Left ventricle myocardium inferior (tissue), 1 donor: ENCODE results near the gene SLC37A1. TPM values are rescaled to one million over a fixed set of nuclear protein-coding genes. Genes with fewer than 3 reads are reported as not detected.

Source experiments
- DNase-seq: peaks from one replicate; pipeline ENCODE4 v3.0.0-alpha.2; 2020
- H3K27ac ChIP-seq: fragments of 200-600 bp; replicated peaks from 2 replicates; pipeline ENCODE4 v1.8.0; 2021
- H3K27me3 ChIP-seq: fragments of 200-600 bp; 2 replicates; pipeline ENCODE4 v1.8.0; 2021; ENCODE audit warnings: low read depth
- H3K36me3 ChIP-seq: fragments of 200-600 bp; 2 replicates; pipeline ENCODE4 v1.8.0; 2021
- H3K4me1 ChIP-seq: fragments of 200-600 bp; 2 replicates; pipeline ENCODE4 v1.8.0; 2021
- H3K4me3 ChIP-seq: fragments of 200-600 bp; 2 replicates; pipeline ENCODE4 v1.8.0; 2021; ENCODE audit warnings: mild to moderate bottlenecking, moderate library complexity
- H3K9me3 ChIP-seq: fragments of 200-600 bp; replicated peaks from 2 replicates; pipeline ENCODE4 v1.8.0; 2021
- intact Hi-C: fragments of 100-400 bp; cut with micrococcal nuclease; formaldehyde crosslinking; loops from one replicate; pipeline ENCODE4 v1.11.0; 2022
- total RNA-seq: library from RNA; stranded (reverse); fragmentation: NEBNext Ultra II Directional; extraction: Animal tissue kit (Norgen Biotek cat#: 25700); gene quantifications from one replicate; pipeline ENCODE4 v1.2.1, GENCODE V29; 2021
- TF ChIP-seq, protein P1 (sequence below): fragments of 200-600 bp; IDR thresholded peaks from 2 replicates; pipeline ENCODE4 v1.8.0; 2021; ENCODE audit warnings: antibody characterized with exemption, mild to moderate bottlenecking, borderline replicate concordance
- donor health status: DM: no; HTN: yes; CAD: no; lungs with severe emphysema.

The SLC37A1 gene
- total RNA-seq, 1 donor from 2014 or later: 3.8 TPM

DNA sequence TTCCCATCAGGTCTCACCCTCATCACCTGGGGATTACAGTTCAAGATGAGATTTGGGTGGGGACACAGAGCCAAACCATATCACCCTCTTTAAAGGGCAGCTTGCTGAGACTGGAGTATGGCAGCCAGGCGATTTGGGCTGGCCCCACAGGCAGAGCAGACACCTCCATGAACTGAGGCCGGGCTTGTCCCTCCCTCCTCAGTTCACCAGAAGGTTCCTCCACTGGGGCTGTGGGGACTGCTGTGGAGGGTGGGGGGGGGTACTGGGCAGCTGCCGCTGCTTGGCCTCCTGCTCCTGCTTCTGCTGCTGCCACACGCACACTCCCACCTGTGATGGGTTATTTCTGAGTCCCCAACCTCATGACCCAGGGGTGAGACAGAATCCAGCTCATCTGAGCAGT is 85.8 kb downstream of the SLC37A1 start:
- intact Hi-C loops: loop anchor here (10.0 kb wide), 1 partner anchor 215 kb away; no protein-coding TSS in a partner anchor
- TF ChIP-seq, protein P1, sequence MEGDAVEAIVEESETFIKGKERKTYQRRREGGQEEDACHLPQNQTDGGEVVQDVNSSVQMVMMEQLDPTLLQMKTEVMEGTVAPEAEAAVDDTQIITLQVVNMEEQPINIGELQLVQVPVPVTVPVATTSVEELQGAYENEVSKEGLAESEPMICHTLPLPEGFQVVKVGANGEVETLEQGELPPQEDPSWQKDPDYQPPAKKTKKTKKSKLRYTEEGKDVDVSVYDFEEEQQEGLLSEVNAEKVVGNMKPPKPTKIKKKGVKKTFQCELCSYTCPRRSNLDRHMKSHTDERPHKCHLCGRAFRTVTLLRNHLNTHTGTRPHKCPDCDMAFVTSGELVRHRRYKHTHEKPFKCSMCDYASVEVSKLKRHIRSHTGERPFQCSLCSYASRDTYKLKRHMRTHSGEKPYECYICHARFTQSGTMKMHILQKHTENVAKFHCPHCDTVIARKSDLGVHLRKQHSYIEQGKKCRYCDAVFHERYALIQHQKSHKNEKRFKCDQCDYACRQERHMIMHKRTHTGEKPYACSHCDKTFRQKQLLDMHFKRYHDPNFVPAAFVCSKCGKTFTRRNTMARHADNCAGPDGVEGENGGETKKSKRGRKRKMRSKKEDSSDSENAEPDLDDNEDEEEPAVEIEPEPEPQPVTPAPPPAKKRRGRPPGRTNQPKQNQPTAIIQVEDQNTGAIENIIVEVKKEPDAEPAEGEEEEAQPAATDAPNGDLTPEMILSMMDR: no peak

DNA sequence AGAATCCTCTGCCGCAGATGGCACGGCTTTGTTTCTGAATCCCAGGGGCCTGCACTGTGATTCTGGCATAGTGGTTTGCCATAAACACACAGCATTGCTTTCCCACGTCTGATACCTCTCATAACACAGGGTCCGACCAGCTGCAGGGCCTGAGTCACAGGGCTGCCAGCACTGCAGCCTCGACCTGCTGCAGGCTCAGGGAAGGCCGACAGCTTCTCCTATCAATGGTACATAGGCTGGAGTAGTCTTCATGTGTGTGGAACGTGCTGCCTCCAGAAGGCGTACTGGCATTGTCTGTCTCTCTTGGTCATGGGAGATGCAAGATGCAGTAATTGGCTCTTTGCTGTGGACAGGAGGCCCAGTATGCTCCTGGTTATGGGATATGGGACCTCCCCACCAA is 86.3 kb downstream of the SLC37A1 start:
- H3K27me3 ChIP-seq: peaks cover 63% of the 10 kb centered on the region
- H3K9me3 ChIP-seq: peaks cover 27% of the 10 kb centered on the region
- intact Hi-C loops: loop anchor here (10.0 kb wide), 1 partner anchor 215 kb away; no protein-coding TSS in a partner anchor
- DNase-seq: no peak
- H3K36me3 ChIP-seq: no peaks in the 10 kb centered on the region
- H3K4me1 ChIP-seq: no peaks in the 10 kb centered on the region
- TF ChIP-seq, protein P1: no peak
- no peak overlapping the region for H3K27ac ChIP-seq
- no peak overlapping the region for H3K4me3 ChIP-seq

More for the DNA sequence above, 85.8 kb downstream of the SLC37A1 start:
- H3K9me3 ChIP-seq: peaks cover 22% of the 10 kb centered on the region
- no peak overlapping the region for H3K4me3 ChIP-seq
- no peak for DNase-seq
- H3K27ac ChIP-seq: no peak overlapping the region
- H3K27me3 ChIP-seq: peaks cover 68% of the 10 kb centered on the region
- H3K36me3 ChIP-seq: no peaks in the 10 kb centered on the region
- H3K4me1 ChIP-seq: no peaks in the 10 kb centered on the region

DNA sequence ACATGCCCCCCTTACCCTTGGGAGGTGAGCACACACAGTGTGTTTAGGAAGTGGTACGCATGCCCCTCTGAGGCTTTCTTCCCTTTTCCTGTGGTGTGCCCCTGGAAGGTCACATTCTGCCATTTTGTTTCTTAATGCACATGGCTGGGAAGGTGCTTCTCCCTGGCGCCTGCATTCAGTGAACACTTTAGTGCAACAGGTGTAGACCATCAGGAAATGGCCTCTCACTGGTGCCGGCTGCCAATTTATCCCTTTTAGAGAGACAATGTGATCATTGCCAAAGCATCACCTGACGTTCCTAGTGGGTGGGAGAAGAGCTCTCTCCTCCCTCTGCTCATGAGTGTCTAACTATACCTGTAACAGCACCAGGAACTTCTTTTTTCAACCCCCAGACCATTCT is 88.0 kb downstream of the SLC37A1 start:
- Histone ChIP-seq H3K4me3 (no peak overlapping the region), H3K4me1 (no peaks in the 10 kb centered on the region), H3K27ac (no peak overlapping the region), H3K9me3 (peaks cover 43% of the 10 kb centered on the region), H3K27me3 (peaks cover 57% of the 10 kb centered on the region), H3K36me3 (no peaks in the 10 kb centered on the region)
- intact Hi-C loops: no loop called here
- TF ChIP-seq, protein P1: no peak
- no peak for DNase-seq

DNA sequence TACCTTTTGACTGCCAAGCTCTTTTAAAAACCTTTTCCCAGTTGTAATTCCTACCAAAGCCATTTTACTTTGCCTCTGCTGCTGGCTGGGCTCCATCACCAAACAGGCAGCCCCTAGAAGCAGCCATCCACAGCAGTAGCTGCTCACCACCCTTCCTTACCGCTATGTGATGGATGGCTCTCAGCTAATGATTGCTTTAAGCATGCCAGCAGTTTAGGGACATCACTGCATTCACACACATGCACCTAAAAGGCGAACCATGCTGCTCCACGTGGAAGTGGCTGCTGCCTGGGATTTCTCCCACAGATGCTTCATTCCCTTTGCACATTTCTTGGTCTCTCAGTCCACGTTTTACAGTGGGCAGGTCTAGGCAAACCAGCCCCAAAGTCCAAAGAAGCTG is 93.5 kb downstream of the SLC37A1 start:
- TF ChIP-seq, protein P1: no peak
- no peak overlapping the region for H3K27ac ChIP-seq
- H3K36me3 ChIP-seq: no peaks in the 10 kb centered on the region
- peaks cover 43% of the 10 kb centered on the region for H3K9me3 ChIP-seq
- no peak for DNase-seq
- H3K4me1 ChIP-seq: no peaks in the 10 kb centered on the region
- peaks cover 29% of the 10 kb centered on the region for H3K27me3 ChIP-seq
- H3K4me3 ChIP-seq: no peak overlapping the region
- intact Hi-C loops: no loop called here

DNA sequence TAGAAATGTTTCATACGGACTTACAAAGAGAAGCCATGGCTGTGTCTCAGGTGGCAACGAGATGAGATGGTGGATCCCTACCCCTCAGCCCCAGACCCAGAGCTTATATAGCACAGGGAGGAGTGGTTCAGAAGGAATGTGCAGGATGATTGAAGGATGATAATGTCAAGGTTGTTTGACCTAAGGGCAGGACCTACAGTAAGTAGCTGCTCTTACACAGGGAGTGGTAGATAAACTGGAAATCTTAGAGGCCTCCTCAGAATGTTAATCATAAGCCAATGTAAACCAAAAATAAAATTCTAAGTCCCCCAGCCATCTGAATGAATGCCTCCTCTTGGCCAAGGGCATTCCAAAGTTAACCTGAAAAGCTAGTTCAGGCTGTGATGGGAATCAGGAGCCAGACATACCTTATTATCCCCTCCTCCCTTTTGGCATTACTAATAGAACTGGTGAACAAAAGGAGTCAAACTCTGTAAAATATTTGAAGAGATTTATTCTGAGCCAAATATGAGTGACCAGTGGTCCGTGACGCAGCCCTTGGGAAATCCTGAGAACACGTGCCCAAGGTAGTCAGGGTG is 94.0 kb downstream of the SLC37A1 start:
- DNase-seq: no peak
- Histone ChIP-seq H3K27me3 (peaks cover 26% of the 10 kb centered on the region), H3K27ac (no peak overlapping the region), H3K4me3 (no peak overlapping the region), H3K4me1 (no peaks in the 10 kb centered on the region), H3K36me3 (no peaks in the 10 kb centered on the region), H3K9me3 (peaks cover 48% of the 10 kb centered on the region)
- intact Hi-C loops: no loop called here
- TF ChIP-seq, protein P1: no peak
